Upper lobe of left lung (tissue), 6 donors: ENCODE data around the gene TENT5C. TPM values are rescaled to one million over a fixed set of nuclear protein-coding genes. Genes with fewer than 3 reads are reported as not detected.

Experiments used
- ATAC-seq, 2 donors: fragments of 200-7000 bp; cut with Tn5 transposase; one replicate each; pipeline ENCODE4 v1.9.1; 2022; ENCODE audit warnings: mild to moderate bottlenecking in 2 of 2, moderate library complexity in 2 of 2; ENCODE audit not compliant: low FRiP score in 2 of 2
- DNase-seq, 2 donors: peaks; one replicate each; pipeline ENCODE4 v3.0.0-alpha.2; 2019 to 2020
- H3K27ac ChIP-seq, 4 donors: fragments of 200-600 bp; sonication (generic); one replicate each; pipeline ENCODE4 v1.5.1; 2016 to 2019
- H3K27me3 ChIP-seq, 4 donors: fragments of 200-600 bp; sonication (generic); one replicate each; pipeline ENCODE4 v1.5.1; 2017 to 2019
- H3K36me3 ChIP-seq, 4 donors: fragments of 200-600 bp; sonication (generic); one replicate each; pipeline ENCODE4 v1.5.1; 2016 to 2019
- H3K4me1 ChIP-seq, 4 donors: fragments of 200-600 bp; sonication (generic); one replicate each; pipeline ENCODE4 v1.5.1; 2018 to 2019
- H3K4me3 ChIP-seq, 4 donors: fragments of 200-600 bp; sonication (generic); one replicate each; pipeline ENCODE4 v1.5.1; 2017 to 2019; ENCODE audit warnings: mild to moderate bottlenecking in 2 of 4, moderate library complexity in 1 of 4
- H3K9me3 ChIP-seq, 4 donors: fragments of 200-600 bp; sonication (generic); one replicate each; pipeline ENCODE4 v1.5.1; 2018 to 2019
- CTCF ChIP-seq, 6 experiments: fragments of 450-650 bp in 4 of 6; fragments of 200-600 bp in 2 of 6; sonication (generic) in 2 of 6; IDR thresholded peaks; one replicate each; pipeline ENCODE4 v1.5.1; 2016 to 2019; ENCODE audit warnings: antibody characterized with exemption in 6 of 6
- EP300 ChIP-seq, 4 donors: sonication (generic); formaldehyde crosslinking; IDR thresholded peaks; one replicate each; pipeline ENCODE4 v1.5.1; 2017; ENCODE audit warnings: antibody characterized with exemption in 4 of 4, control low read depth in 2 of 4
- POLR2A ChIP-seq, 4 donors: fragments of 450-650 bp; IDR thresholded peaks; one replicate each; pipeline ENCODE4 v1.5.1; 2016 to 2017; ENCODE audit warnings: antibody characterized with exemption in 4 of 4, mild to moderate bottlenecking in 2 of 4
- POLR2AphosphoS5 ChIP-seq, 2 donors: sonication (generic); formaldehyde crosslinking; IDR thresholded peaks; one replicate each; pipeline ENCODE4 v1.5.1; 2017; ENCODE audit warnings: antibody characterized with exemption in 2 of 2
- WGBS, 2 donors: methylation state at CpG; one replicate each; pipeline ENCODE4 v1.1.5; 2017 to 2018; 5-methylcytosine and 5-hydroxymethylcytosine counted together
- total RNA-seq, 6 donors: library from RNA; depleted of rRNA in 4 of 6; stranded (reverse); fragments of >200 nt in 4 of 6; gene quantifications; one replicate each; pipeline versions ENCODE4 v1.1.0 to v1.2.1, GENCODE V29; 2016 to 2021
- donor health status: DM: no; HTN: no; CAD: no; lungs with moderate emphysema.
- donor health status: DM: no; HTN: yes; CAD: no; lungs with severe emphysema.

The TENT5C gene
- total RNA-seq, 6 donors from 2014 or later: 8.1 to 37.8 (median 18.4) TPM

GRCh38 chr1:117669572-117669971 is 63.7 kb downstream of the TENT5C start:
- 69 to 88% methylated on average over 6 to 7 of the region's 7 CpGs for WGBS, 2 donors
- Histone ChIP-seq H3K4me3 (no peak overlapping the region), H3K9me3 (no peaks in the 10 kb centered on the region), H3K36me3 (no peaks in the 10 kb centered on the region), H3K27me3 (no peaks in the 10 kb centered on the region), H3K27ac (no peak overlapping the region), H3K4me1 (peaks cover 0 to 5% (median 0%) of the 10 kb centered on the region in 4 donors)
- no peak for DNase-seq
- TF ChIP-seq POLR2AphosphoS5 (IDR thresholded peaks at IDR 0.05): no peak
- TF ChIP-seq EP300 (IDR thresholded peaks at IDR 0.05): no peak
- TF ChIP-seq POLR2A (IDR thresholded peaks at IDR 0.05): no peak
- no peak for TF ChIP-seq CTCF (IDR thresholded peaks at IDR 0.05)
- no peak for ATAC-seq

- DNase-seq (no peak), ATAC-seq (no peak)
- no peak overlapping the region for H3K4me3 ChIP-seq
- no peaks in the 10 kb centered on the region for H3K36me3 ChIP-seq
- H3K9me3 ChIP-seq: no peaks in the 10 kb centered on the region
- H3K27ac ChIP-seq: no peak overlapping the region
- H3K27me3 ChIP-seq: no peaks in the 10 kb centered on the region
- no peak for TF ChIP-seq CTCF (IDR thresholded peaks at IDR 0.05)
- TF ChIP-seq POLR2A (IDR thresholded peaks at IDR 0.05): no peak
- no peak for TF ChIP-seq POLR2AphosphoS5 (IDR thresholded peaks at IDR 0.05)
- no peak for TF ChIP-seq EP300 (IDR thresholded peaks at IDR 0.05)
- 88 to 90% methylated on average over 15 of the region's 15 CpGs for WGBS, 2 donors
- H3K4me1 ChIP-seq: peaks cover 0 to 5% (median 0%) of the 10 kb centered on the region in 4 donors
Observed at GRCh38 chr1:117670976-117671780, 65.3 kb downstream of the TENT5C start.

GRCh38 chr1:117671781-117672501 is 66.1 kb downstream of the TENT5C start:
- WGBS, 2 donors: 50 to 58% methylated on average over 4 to 6 of the region's 6 CpGs

GRCh38 chr1:117672756-117673155 is 66.9 kb downstream of the TENT5C start:
- Histone ChIP-seq H3K27ac (no peak overlapping the region), H3K4me1 (peaks cover 0 to 5% (median 0%) of the 10 kb centered on the region in 4 donors), H3K36me3 (no peaks in the 10 kb centered on the region), H3K4me3 (no peak overlapping the region), H3K9me3 (no peaks in the 10 kb centered on the region), H3K27me3 (no peaks in the 10 kb centered on the region)
- no peak for ATAC-seq
- 93 to 95% methylated on average over 12 of the region's 12 CpGs for WGBS, 2 donors
- no peak for TF ChIP-seq CTCF (IDR thresholded peaks at IDR 0.05)
- TF ChIP-seq POLR2AphosphoS5 (IDR thresholded peaks at IDR 0.05): no peak
- no peak for TF ChIP-seq EP300 (IDR thresholded peaks at IDR 0.05)
- no peak for TF ChIP-seq POLR2A (IDR thresholded peaks at IDR 0.05)
- DNase-seq: peak in 1 of 2 donors; percentile 24

More at GRCh38 chr1:117671781-117672501, 66.1 kb downstream of the TENT5C start:
- peak in 3 of 6 experiments; percentile 7 to 20 (median 19) for TF ChIP-seq CTCF (IDR thresholded peaks at IDR 0.05)
- no peak for TF ChIP-seq EP300 (IDR thresholded peaks at IDR 0.05)
- ATAC-seq: peak; percentile 44 to 86
- Histone ChIP-seq H3K36me3 (no peaks in the 10 kb centered on the region), H3K27ac (no peak overlapping the region), H3K27me3 (no peaks in the 10 kb centered on the region), H3K4me3 (no peak overlapping the region), H3K9me3 (no peaks in the 10 kb centered on the region), H3K4me1 (peaks cover 0 to 5% (median 0%) of the 10 kb centered on the region in 4 donors)
- peak; percentile 47 to 70 for DNase-seq
